GM13976 (cell line): ENCODE results near the gene ANKS1A.

Experiments
- DNase-seq: peaks from one replicate; pipeline ENCODE4 v3.0.0; 2012; ENCODE audit warnings: low spot score
- in situ Hi-C: fragments of 300-500 bp; cut with MboI; formaldehyde crosslinking; loops from one replicate; pipeline ENCODE4 v1.12.0; 2022; ENCODE audit warnings: low sequenced_read_pairs, mixed read lengths, inconsistent platforms; ENCODE audit not compliant: unreplicated experiment
- TF ChIP-seq, protein P1 (sequence below): IDR thresholded peaks from 2 replicates; pipeline ENCODE4 v1.5.1; 2012; ENCODE audit warnings: borderline replicate concordance, mild to moderate bottlenecking; ENCODE audit not compliant: insufficient read depth; ENCODE audit errors: extremely low read depth, missing control alignments, control extremely low read depth

ANKS1A gene

DNA sequence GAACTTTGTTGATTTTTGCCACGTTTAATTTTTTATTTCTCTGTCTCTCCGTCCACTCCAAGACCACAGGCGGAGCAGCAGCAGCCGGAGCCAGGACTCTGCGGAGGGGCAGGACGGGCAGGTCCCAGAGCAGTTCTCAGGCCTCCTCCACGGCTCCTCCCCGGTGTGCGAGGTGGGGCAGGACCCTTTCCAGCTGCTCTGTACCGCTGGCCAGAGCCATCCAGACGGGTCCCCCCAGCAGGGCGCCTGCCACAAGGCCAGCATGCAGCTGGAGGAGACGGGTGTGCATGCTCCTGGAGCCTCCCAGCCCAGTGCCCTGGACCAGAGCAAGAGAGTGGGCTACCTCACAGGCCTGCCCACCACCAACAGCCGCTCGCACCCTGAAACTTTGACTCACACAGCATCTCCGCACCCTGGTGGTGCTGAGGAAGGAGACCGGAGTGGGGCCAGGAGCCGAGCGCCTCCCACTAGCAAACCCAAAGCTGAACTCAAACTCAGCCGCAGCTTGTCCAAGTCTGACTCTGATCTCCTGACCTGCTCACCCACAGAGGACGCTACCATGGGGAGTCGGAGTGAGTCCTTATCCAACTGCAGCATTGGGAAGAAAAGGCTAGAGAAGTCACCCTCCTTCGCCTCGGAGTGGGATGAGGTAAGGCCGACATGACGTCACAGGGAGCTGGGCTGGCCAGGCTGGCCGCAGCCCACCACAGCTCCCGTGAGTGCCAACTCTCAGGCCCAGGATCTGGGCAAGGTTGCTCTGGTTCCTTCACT, 128.5 kb downstream of the ANKS1A start:
- in situ Hi-C loops, result no loop called here
- TF ChIP-seq, protein P1, sequence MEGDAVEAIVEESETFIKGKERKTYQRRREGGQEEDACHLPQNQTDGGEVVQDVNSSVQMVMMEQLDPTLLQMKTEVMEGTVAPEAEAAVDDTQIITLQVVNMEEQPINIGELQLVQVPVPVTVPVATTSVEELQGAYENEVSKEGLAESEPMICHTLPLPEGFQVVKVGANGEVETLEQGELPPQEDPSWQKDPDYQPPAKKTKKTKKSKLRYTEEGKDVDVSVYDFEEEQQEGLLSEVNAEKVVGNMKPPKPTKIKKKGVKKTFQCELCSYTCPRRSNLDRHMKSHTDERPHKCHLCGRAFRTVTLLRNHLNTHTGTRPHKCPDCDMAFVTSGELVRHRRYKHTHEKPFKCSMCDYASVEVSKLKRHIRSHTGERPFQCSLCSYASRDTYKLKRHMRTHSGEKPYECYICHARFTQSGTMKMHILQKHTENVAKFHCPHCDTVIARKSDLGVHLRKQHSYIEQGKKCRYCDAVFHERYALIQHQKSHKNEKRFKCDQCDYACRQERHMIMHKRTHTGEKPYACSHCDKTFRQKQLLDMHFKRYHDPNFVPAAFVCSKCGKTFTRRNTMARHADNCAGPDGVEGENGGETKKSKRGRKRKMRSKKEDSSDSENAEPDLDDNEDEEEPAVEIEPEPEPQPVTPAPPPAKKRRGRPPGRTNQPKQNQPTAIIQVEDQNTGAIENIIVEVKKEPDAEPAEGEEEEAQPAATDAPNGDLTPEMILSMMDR, result no peak

GRCh38 chr6:35018182-35018519, 129.1 kb downstream of the ANKS1A start:
- DNase-seq, result no peak
- in situ Hi-C loops, result no loop called here
- TF ChIP-seq, protein P1, result no peak

More for the DNA sequence above, 128.5 kb downstream of the ANKS1A start:
- DNase-seq, result no peak

GRCh38 chr6:35018746-35019145, 129.7 kb downstream of the ANKS1A start:
- DNase-seq, result no peak
- in situ Hi-C loops, result no loop called here
- TF ChIP-seq, protein P1, result no peak

DNA sequence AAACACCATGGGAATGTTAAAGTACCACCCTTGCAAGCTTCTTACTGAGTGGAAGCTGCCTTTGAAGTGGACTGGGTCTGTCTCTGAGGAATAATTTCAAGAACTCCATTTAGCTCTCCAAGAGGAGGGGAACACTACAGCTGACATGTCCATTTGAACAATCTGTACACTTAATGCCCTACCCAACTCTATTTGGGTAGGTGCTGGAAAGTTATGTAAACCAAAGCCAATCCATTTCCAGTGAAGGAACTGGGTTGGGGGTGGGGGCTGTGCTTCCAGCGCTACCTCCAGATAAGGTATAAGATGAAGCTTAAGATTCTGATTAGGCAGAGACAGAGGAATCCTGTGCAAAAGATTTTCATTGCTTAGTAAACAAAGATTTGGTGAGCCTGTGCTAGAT, 130.1 kb downstream of the ANKS1A start:
- in situ Hi-C loops, result no loop called here
- TF ChIP-seq, protein P1, result no peak

GRCh38 chr6:35019831-35020230, 130.8 kb downstream of the ANKS1A start:
- TF ChIP-seq, protein P1, result no peak
- in situ Hi-C loops, result no loop called here
- no peak for DNase-seq

More for the DNA sequence above, 130.1 kb downstream of the ANKS1A start:
- DNase-seq, result no peak

DNA sequence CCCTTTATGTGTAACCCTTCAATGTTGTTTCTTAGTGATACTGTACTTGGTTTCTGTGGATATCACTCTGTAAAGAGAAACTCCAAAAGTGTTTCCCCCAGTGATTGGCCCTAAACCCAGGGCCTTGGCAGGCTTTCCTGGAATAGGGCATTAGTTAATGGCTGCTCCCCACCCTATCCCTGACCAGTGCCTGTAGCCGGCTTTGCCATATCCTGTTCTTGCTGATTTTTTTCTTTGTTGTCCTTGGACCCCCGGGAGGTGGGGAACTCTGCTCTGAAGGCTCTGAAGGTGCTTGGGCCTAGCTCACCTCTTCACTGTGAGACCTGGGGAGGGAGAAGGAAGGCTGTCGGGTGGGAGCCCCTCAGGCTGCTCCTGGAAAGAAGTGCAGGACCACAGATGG, 131.9 kb downstream of the ANKS1A start:
- TF ChIP-seq, protein P1, result no peak
- in situ Hi-C loops, result no loop called here
- DNase-seq, result no peak
